Activated naive CD4-positive, alpha-beta T cell treated with anti-CD3 and anti-CD28 coated beads for 36 hours (primary cell): ENCODE data around the gene SDHC. TPM values are rescaled to one million over a fixed set of nuclear protein-coding genes. Genes with fewer than 3 reads are reported as not detected.

Experiments
- CTCF ChIA-PET: fragments of 350-600 bp; sonication (Branson Sonifier 250); formaldehyde crosslinking; loops from one replicate; lab custom pipeline; 2021; ENCODE audit warnings: antibody characterized with exemption; lab: Charles Lee
- DNase-seq: peaks from one replicate; pipeline ENCODE4 v3.0.0-alpha.2; 2020
- H3K27ac Mint-ChIP-seq: one replicate; pipeline ENCODE4 v1.8.0; 2021; ENCODE audit warnings: mild to moderate bottlenecking, mixed read lengths
- H3K27me3 Mint-ChIP-seq: one replicate; pipeline ENCODE4 v1.8.0; 2021; ENCODE audit warnings: low read depth, mixed read lengths
- H3K36me3 Mint-ChIP-seq: one replicate; pipeline ENCODE4 v1.8.0; 2021; ENCODE audit warnings: low read depth, mixed read lengths
- H3K4me1 Mint-ChIP-seq: one replicate; pipeline ENCODE4 v1.8.0; 2021; ENCODE audit warnings: low read depth, mixed read lengths
- H3K4me3 Mint-ChIP-seq: one replicate; pipeline ENCODE4 v1.8.0; 2021; ENCODE audit warnings: mild to moderate bottlenecking, moderate library complexity, mixed read lengths
- H3K9me3 Mint-ChIP-seq: one replicate; pipeline ENCODE4 v1.8.0; 2021; ENCODE audit warnings: mixed read lengths
- intact Hi-C: fragments of 100-400 bp; cut with micrococcal nuclease; formaldehyde crosslinking; loops from one replicate; pipeline ENCODE4 v1.15.1; 2023
- total RNA-seq, 2 experiments: library from RNA; stranded (reverse); gene quantifications; one replicate each; pipeline ENCODE4 v1.2.3, GENCODE V29; 2021

The SDHC gene, protein sequence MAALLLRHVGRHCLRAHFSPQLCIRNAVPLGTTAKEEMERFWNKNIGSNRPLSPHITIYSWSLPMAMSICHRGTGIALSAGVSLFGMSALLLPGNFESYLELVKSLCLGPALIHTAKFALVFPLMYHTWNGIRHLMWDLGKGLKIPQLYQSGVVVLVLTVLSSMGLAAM
- total RNA-seq: 100 to 1,000 TPM; 201 TPM

DNA sequence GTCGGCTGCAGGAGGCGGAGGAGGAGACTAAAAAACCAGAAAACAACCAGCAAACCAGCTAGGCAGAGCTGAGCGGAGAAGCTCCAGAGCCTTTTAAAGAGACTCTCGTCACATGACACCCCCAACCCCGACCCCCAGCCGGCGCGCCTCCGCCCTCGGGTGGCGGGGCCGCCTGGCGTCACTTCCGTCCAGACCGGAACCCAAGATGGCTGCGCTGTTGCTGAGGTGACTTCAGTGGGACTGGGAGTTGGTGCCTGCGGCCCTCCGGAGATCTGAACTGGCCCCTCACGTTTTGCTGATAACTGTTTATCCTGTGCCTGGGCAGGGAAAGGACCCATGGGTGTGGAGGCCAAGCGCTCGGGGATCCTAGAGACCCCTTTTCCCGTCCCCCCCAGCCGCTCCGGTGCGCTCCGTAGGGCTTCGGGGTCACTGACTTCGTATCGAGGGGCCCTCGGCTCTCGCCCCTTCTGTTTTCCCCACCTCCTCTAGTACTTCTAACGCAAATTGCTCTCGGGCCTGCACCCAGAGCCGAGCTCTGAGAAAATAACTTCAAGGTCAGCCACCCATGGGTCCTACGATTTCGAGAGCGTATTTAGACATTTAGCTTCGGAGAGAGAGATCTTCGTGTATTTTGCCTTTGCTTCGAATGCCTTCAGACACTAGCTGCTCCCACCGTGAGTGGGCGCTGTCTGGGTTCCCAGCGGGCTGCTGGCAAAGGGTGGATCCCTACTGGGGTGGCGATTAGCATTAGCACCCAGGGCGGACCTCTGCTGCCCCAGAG lies at the start of gene SDHC:
SDHC (plus strand) TSS at position 181 of the 781 bp plus-strand sequence; CDS start at position 206, 25 bp downstream.
- CTCF ChIA-PET: interaction anchor here (1.1 to 2.8 kb wide), 5 partner anchors 9 to 68 kb away, joined by 3 to 11 read pairs (median 8); no protein-coding TSS in a partner anchor

GRCh38 chr1:161265305-161265704 lies 48.9 kb upstream of the SDHC start:
- Mint-ChIP-seq H3K27ac (no peak overlapping the region), H3K27me3 (peaks cover 21% of the 10 kb centered on the region), H3K36me3 (no peaks in the 10 kb centered on the region), H3K4me3 (no peak overlapping the region), H3K4me1 (no peaks in the 10 kb centered on the region), H3K9me3 (no peaks in the 10 kb centered on the region)
- intact Hi-C loops: no loop called here
- CTCF ChIA-PET: interaction anchor here (0.6 kb wide), 1 partner anchor 94 kb away, joined by 3 read pairs; no protein-coding TSS in a partner anchor
- DNase-seq: no peak

More for the DNA sequence above, at the start of gene SDHC:
- intact Hi-C loops: loop anchor here (1.0 to 10.0 kb wide), 4 partner anchors 8 to 430 kb away; partner anchors contain the start of gene DUSP12
- H3K36me3 Mint-ChIP-seq: no peaks in the 10 kb centered on the region
- no peaks in the 10 kb centered on the region for H3K27me3 Mint-ChIP-seq
- peak within 1 kb of the TSS; percentile 97 for H3K4me3 Mint-ChIP-seq
- H3K27ac Mint-ChIP-seq: peak within 1 kb of the TSS; percentile 92
- H3K9me3 Mint-ChIP-seq: no peaks in the 10 kb centered on the region
- H3K4me1 Mint-ChIP-seq: peaks cover 21% of the 10 kb centered on the region
- DNase-seq: peak; percentile 89

- Mint-ChIP-seq H3K4me3 (no peak overlapping the region), H3K4me1 (no peaks in the 10 kb centered on the region), H3K36me3 (no peaks in the 10 kb centered on the region), H3K9me3 (no peaks in the 10 kb centered on the region), H3K27me3 (peaks cover 15% of the 10 kb centered on the region), H3K27ac (no peak overlapping the region)
- CTCF ChIA-PET: interaction anchor here (0.6 to 1.7 kb wide), 2 partner anchors 24 to 65 kb away, joined by 4 to 6 read pairs; no protein-coding TSS in a partner anchor
- DNase-seq: no peak
- intact Hi-C loops: no loop called here
These were observed 48.0 kb upstream of the SDHC start for GRCh38 chr1:161266202-161266601.

- Mint-ChIP-seq H3K27me3 (peaks cover 9% of the 10 kb centered on the region), H3K4me3 (no peak overlapping the region), H3K36me3 (no peaks in the 10 kb centered on the region), H3K27ac (no peak overlapping the region), H3K9me3 (no peaks in the 10 kb centered on the region), H3K4me1 (no peaks in the 10 kb centered on the region)
- intact Hi-C loops: no loop called here
- no peak for DNase-seq
- CTCF ChIA-PET: interaction anchor here (0.8 to 1.7 kb wide), 2 partner anchors 23 to 25 kb away, joined by 3 to 4 read pairs; no protein-coding TSS in a partner anchor
These were observed 47.3 kb upstream of the SDHC start for GRCh38 chr1:161266836-161267235.

- DNase-seq: no peak
- CTCF ChIA-PET: interaction anchor here (0.8 to 1.7 kb wide), 2 partner anchors 22 to 24 kb away, joined by 3 to 4 read pairs; no protein-coding TSS in a partner anchor
- Mint-ChIP-seq H3K27me3 (peaks cover 10% of the 10 kb centered on the region), H3K36me3 (no peaks in the 10 kb centered on the region), H3K9me3 (no peaks in the 10 kb centered on the region), H3K4me1 (no peaks in the 10 kb centered on the region), H3K4me3 (no peak overlapping the region), H3K27ac (no peak overlapping the region)
- intact Hi-C loops: no loop called here
These were observed 46.9 kb upstream of the SDHC start for GRCh38 chr1:161267321-161267720.

GRCh38 chr1:161273402-161273801 lies 40.8 kb upstream of the SDHC start:
- Mint-ChIP-seq H3K27me3 (peaks cover 2% of the 10 kb centered on the region), H3K4me1 (no peaks in the 10 kb centered on the region), H3K9me3 (no peaks in the 10 kb centered on the region), H3K4me3 (no peak overlapping the region), H3K36me3 (no peaks in the 10 kb centered on the region), H3K27ac (no peak overlapping the region)
- no peak for DNase-seq
- intact Hi-C loops: no loop called here
- CTCF ChIA-PET: interaction anchor here (0.7 to 1.1 kb wide), 2 partner anchors 13 to 24 kb away, joined by 3 read pairs; no protein-coding TSS in a partner anchor

- DNase-seq: no peak
- peaks cover 2% of the 10 kb centered on the region for H3K27me3 Mint-ChIP-seq
- no peaks in the 10 kb centered on the region for H3K4me1 Mint-ChIP-seq
- H3K36me3 Mint-ChIP-seq: no peaks in the 10 kb centered on the region
- intact Hi-C loops: no loop called here
- CTCF ChIA-PET: interaction anchor here (2.4 kb wide), 1 partner anchor 16 kb away, joined by 8 read pairs; no protein-coding TSS in a partner anchor
- H3K4me3 Mint-ChIP-seq: no peak overlapping the region
- H3K27ac Mint-ChIP-seq: no peak overlapping the region
- H3K9me3 Mint-ChIP-seq: no peaks in the 10 kb centered on the region
These were observed 39.3 kb upstream of the SDHC start for GRCh38 chr1:161274874-161275273.

- no peaks in the 10 kb centered on the region for H3K36me3 Mint-ChIP-seq
- H3K27ac Mint-ChIP-seq: no peak overlapping the region
- no peak for DNase-seq
- no peaks in the 10 kb centered on the region for H3K27me3 Mint-ChIP-seq
- H3K9me3 Mint-ChIP-seq: no peaks in the 10 kb centered on the region
- no peaks in the 10 kb centered on the region for H3K4me1 Mint-ChIP-seq
- CTCF ChIA-PET: interaction anchor here (1.2 to 2.6 kb wide), 4 partner anchors 8 to 99 kb away, joined by 3 to 10 read pairs (median 6); partner anchors contain the start of gene TOMM40L
- intact Hi-C loops: no loop called here
- H3K4me3 Mint-ChIP-seq: no peak overlapping the region
These were observed 31.2 kb upstream of the SDHC start for GRCh38 chr1:161282991-161283390.

DNA sequence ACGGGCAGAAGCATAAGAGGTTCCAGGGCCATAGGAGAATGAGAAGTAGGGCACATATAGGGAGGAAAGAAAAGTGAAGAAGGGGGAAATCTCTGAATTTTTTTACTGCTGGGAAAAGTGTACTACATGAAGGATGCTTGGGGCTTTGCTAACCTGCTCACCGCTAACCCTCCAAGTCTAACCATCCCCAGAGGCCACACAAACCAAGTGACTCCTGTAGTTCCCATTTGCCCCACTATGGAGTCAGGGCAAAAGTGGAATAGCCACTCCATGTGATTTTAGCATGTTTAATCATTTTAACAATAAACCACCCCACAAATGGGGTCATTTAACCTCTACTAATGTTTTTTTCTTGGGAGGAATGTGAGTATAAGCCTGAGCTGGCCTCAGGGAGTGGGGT lies 29.1 kb upstream of the SDHC start:
- Mint-ChIP-seq H3K4me1 (no peaks in the 10 kb centered on the region), H3K9me3 (no peaks in the 10 kb centered on the region), H3K4me3 (no peak overlapping the region), H3K36me3 (no peaks in the 10 kb centered on the region), H3K27me3 (no peaks in the 10 kb centered on the region), H3K27ac (no peak overlapping the region)
- CTCF ChIA-PET: no interaction called here
- intact Hi-C loops: no loop called here
- no peak for DNase-seq

GRCh38 chr1:161285521-161285920 lies 28.7 kb upstream of the SDHC start:
- DNase-seq: no peak
- CTCF ChIA-PET: no interaction called here
- H3K4me1 Mint-ChIP-seq: no peaks in the 10 kb centered on the region
- H3K36me3 Mint-ChIP-seq: no peaks in the 10 kb centered on the region
- no peaks in the 10 kb centered on the region for H3K27me3 Mint-ChIP-seq
- intact Hi-C loops: no loop called here
- no peak overlapping the region for H3K27ac Mint-ChIP-seq
- no peaks in the 10 kb centered on the region for H3K9me3 Mint-ChIP-seq
- H3K4me3 Mint-ChIP-seq: no peak overlapping the region

GRCh38 chr1:161287482-161288054 lies 26.6 kb upstream of the SDHC start:
- Mint-ChIP-seq H3K27me3 (no peaks in the 10 kb centered on the region), H3K4me1 (no peaks in the 10 kb centered on the region), H3K36me3 (no peaks in the 10 kb centered on the region), H3K4me3 (no peak overlapping the region), H3K9me3 (no peaks in the 10 kb centered on the region), H3K27ac (no peak overlapping the region)
- intact Hi-C loops: no loop called here
- CTCF ChIA-PET: interaction anchor here (0.6 to 1.6 kb wide), 4 partner anchors 61 to 1366 kb away, joined by 3 to 10 read pairs (median 4); partner anchors contain the start of gene TOMM40L
- no peak for DNase-seq

DNA sequence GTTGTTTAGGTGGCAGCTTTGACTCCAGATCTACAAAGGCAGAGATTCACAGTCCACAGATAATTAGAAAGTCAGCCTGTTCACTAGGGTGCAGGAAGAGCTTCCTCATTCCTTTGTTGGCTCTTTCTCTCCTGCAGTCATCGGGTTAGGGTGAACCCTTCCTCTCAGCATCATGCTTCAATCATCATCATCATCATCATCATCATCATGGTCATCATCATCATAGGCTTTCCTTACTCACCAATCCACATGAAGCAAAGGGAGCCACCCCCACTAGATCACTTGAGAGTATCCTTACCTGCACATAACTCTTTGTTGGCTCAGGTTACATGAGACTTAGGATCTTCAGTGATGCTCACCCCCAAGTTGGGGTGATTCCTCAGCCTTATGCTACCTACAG lies 23.4 kb upstream of the SDHC start:
- Mint-ChIP-seq H3K4me3 (no peak overlapping the region), H3K36me3 (no peaks in the 10 kb centered on the region), H3K27ac (no peak overlapping the region), H3K4me1 (no peaks in the 10 kb centered on the region), H3K9me3 (no peaks in the 10 kb centered on the region), H3K27me3 (no peaks in the 10 kb centered on the region)
- DNase-seq: no peak
- CTCF ChIA-PET: interaction anchor here (0.6 to 4.0 kb wide), 48 partner anchors 8 to 194 kb away, joined by 3 to 82 read pairs (median 5); partner anchors contain the start of genes ADAMTS4, CFAP126, NR1I3 and PCP4L1
- intact Hi-C loops: loop anchor here (1.0 to 2.0 kb wide), 3 partner anchors 63 to 106 kb away; no protein-coding TSS in a partner anchor
